Mesothelial cell of epicardium (in vitro differentiated cells): ENCODE results near the gene TBX19. TPM values are rescaled to one million over a fixed set of nuclear protein-coding genes. Genes with fewer than 3 reads are reported as not detected.

Experiments used
- DNase-seq, 2 experiments: peaks; one replicate each; pipeline ENCODE4 v3.0.0; 2021; ENCODE audit warnings: low spot score in 2 of 2; ENCODE audit not compliant: unreplicated experiment in 2 of 2
- H3K27ac Mint-ChIP-seq: 2 replicates; pipeline ENCODE4 v1.8.0; 2021; ENCODE audit warnings: mixed read lengths
- H3K27me3 Mint-ChIP-seq: 2 replicates; pipeline ENCODE4 v1.8.0; 2021; ENCODE audit warnings: low read depth, mixed read lengths
- H3K36me3 Mint-ChIP-seq: 2 replicates; pipeline ENCODE4 v1.8.0; 2021; ENCODE audit warnings: mixed read lengths
- H3K4me1 Mint-ChIP-seq: 2 replicates; pipeline ENCODE4 v1.8.0; 2021; ENCODE audit warnings: mixed read lengths
- H3K4me3 Mint-ChIP-seq: 2 replicates; pipeline ENCODE4 v1.8.0; 2021; ENCODE audit warnings: mild to moderate bottlenecking, moderate library complexity, mixed read lengths
- H3K9me3 Mint-ChIP-seq: 2 replicates; pipeline ENCODE4 v1.8.0; 2021; ENCODE audit warnings: mixed read lengths
- total RNA-seq: library from RNA; stranded (reverse); gene quantifications from 3 replicates; pipeline ENCODE4 v1.2.1, GENCODE V29; 2021
- TF ChIP-seq, protein P1 (sequence below): fragments of 200-600 bp; sonication (generic); IDR thresholded peaks from one replicate; pipeline ENCODE4 v1.5.0; 2021; ENCODE audit warnings: antibody characterized with exemption; ENCODE audit not compliant: unreplicated experiment

The TBX19 gene
- total RNA-seq, 1 donor from 2014 or later = 2.4 TPM

DNA sequence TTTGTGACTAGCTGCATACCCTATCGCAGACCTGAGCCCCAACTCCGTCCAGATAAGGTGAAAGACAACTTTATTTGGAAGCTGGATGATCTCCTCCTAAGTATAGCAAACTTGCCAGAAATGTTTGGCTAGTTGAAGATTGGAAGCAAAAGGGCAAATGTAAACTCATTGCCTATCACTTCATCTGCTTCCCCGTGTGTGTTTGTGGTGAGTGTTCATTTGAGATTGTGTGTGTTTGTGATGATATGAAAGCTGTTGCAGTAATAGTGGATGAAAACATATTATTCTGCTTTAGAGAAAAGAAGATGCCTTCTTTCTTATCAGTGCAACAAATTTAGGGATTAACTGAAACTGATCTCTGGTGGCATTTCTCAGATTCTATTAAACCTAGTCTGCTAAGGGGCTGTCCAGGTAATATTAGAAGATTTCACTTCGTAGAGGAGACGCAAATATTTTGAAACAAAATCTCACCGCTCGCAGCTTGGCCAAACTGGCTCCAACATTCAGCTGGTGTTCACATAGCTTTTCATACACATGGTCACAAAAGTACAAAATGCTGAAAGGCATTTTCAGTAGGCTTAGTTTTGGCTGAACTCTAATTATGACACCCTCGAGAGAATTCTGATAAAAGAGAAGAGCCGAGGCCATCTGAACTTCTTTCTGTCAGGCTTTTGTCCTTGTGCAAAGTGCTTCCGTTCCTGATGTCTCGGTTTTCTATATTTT is 1.1 kb downstream of the TBX19 start:
- Mint-ChIP-seq H3K4me1 (peaks cover 23% of the 10 kb centered on the region), H3K36me3 (peaks cover 7% of the 10 kb centered on the region), H3K9me3 (peaks cover 12% of the 10 kb centered on the region), H3K4me3 (no peak overlapping the region), H3K27me3 (no peaks in the 10 kb centered on the region), H3K27ac (no peak overlapping the region)
- TF ChIP-seq, protein P1, sequence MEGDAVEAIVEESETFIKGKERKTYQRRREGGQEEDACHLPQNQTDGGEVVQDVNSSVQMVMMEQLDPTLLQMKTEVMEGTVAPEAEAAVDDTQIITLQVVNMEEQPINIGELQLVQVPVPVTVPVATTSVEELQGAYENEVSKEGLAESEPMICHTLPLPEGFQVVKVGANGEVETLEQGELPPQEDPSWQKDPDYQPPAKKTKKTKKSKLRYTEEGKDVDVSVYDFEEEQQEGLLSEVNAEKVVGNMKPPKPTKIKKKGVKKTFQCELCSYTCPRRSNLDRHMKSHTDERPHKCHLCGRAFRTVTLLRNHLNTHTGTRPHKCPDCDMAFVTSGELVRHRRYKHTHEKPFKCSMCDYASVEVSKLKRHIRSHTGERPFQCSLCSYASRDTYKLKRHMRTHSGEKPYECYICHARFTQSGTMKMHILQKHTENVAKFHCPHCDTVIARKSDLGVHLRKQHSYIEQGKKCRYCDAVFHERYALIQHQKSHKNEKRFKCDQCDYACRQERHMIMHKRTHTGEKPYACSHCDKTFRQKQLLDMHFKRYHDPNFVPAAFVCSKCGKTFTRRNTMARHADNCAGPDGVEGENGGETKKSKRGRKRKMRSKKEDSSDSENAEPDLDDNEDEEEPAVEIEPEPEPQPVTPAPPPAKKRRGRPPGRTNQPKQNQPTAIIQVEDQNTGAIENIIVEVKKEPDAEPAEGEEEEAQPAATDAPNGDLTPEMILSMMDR = no peak
- no peak for DNase-seq

DNA sequence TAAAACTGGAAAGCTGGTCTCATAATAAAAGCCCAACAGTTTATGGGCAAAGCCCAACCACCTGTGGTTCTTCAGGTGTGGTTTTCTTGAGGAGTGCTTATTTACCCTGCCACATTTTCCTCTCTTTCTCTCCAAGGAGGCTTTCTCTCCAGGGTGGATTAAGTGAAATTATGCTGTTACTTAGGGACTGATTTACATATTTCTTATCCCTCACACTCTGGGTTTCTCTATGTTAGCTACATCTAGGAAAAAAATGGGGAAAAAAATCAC is 4.8 kb downstream of the TBX19 start:
- no peaks in the 10 kb centered on the region for H3K36me3 Mint-ChIP-seq
- no peaks in the 10 kb centered on the region for H3K27me3 Mint-ChIP-seq
- DNase-seq = no peak
- peaks cover 17% of the 10 kb centered on the region for H3K4me1 Mint-ChIP-seq
- TF ChIP-seq, protein P1 = no peak
- H3K9me3 Mint-ChIP-seq = no peaks in the 10 kb centered on the region
- peak overlapping the region; percentile 39 for H3K27ac Mint-ChIP-seq
- no peak overlapping the region for H3K4me3 Mint-ChIP-seq

DNA sequence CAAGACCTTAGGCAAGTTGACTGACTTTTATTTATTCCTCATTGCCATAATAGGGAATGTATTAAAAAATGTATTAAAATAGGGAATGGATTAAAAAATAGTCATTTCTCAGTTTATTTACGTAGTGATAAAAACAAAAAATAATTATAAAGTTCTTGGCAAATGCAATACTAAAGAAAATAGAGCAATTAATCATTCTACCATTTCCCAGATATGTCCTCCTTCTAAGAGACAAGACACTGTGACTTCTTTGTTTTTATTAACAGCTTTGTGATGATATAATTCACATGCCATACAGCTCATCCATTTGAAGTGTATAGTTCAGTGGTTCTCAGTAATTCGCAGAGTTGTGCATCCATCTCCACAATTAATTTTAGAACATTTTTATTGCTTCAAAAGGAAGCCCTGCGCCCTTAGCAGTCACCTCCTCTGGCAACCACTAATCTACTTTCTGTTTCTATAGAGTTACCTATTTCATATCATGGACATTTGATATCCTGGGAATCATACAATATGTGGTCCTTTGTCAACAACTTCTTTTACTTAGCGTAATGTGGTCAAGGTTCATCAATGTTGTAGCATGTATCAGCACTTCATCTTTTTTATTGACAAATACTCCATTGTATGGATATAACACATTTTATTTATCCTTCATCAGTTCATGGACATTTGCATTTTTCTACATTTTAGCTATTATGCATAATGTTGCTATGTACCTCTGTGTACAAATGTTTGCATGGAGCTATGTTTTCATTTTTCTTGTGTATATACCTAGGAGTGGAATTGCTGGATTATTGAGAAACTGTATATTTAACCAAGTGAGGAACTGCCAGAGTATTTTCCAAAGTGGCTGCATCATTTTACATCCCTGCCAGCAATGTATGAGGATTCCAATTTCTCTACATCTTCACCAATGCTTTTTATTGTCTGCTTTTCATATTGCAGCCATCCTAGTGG is 5.6 kb downstream of the TBX19 start:
- no peaks in the 10 kb centered on the region for H3K27me3 Mint-ChIP-seq
- DNase-seq = no peak
- H3K4me1 Mint-ChIP-seq = peaks cover 17% of the 10 kb centered on the region
- H3K4me3 Mint-ChIP-seq = no peak overlapping the region
- TF ChIP-seq, protein P1 = no peak
- no peaks in the 10 kb centered on the region for H3K36me3 Mint-ChIP-seq
- H3K9me3 Mint-ChIP-seq = no peaks in the 10 kb centered on the region
- H3K27ac Mint-ChIP-seq = no peak overlapping the region

DNA sequence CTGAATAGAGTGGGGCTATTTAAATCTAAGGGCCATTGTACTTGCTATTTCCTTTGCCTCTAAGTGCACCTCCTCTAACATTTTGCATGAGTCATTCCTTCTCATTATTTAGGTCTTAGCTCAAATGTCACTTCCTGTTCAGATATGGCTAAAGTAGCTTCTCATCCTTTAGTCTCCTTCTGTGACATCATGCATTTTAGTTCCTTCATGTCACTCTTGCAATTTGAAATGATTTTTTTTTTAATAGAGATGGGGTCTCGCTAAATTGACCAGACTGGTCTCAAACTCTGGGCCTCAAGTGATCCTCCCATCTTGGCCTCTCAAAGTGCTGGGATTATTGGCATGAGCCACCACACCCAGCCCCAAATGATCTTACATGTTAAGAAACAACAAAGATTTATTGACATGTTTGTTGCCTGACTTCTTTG is 6.6 kb downstream of the TBX19 start:
- peaks cover 17% of the 10 kb centered on the region for H3K4me1 Mint-ChIP-seq
- H3K27ac Mint-ChIP-seq = no peak overlapping the region
- no peaks in the 10 kb centered on the region for H3K36me3 Mint-ChIP-seq
- no peaks in the 10 kb centered on the region for H3K27me3 Mint-ChIP-seq
- H3K9me3 Mint-ChIP-seq = no peaks in the 10 kb centered on the region
- no peak overlapping the region for H3K4me3 Mint-ChIP-seq
- no peak for DNase-seq
- TF ChIP-seq, protein P1 = no peak

DNA sequence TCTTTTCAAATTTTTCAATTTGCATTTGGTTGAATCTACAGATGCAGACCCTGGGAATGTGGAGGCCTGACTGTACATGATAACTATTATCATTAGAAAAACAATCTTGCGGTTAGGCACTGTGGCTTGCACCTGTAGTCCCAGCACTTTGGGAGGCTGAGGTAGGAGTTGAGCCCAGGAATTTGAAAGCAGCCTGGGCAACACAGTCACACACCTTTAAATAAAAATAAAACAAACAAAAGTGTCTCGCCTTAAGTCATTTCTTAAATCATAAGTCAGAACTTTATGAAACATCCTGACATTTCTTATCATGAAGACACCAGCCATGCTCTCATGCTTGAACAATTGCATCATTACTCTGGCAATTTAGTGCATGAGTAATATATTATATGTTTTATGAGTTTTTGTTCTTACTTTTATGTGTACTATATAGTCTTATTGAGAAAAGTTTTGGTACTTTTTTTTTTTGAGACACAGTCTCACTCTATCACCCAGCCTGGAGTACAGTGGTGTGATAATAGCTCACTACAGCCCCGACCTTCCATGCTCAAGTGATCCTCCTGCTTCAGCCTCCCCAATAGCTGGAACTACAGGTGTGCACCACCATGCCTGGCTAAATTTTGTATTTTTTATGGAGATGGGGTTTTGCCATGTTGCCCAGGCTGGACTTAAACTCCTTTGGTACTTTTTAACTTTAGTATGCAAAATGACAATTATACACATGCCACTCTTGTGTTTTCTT is 7.8 kb downstream of the TBX19 start:
- DNase-seq = no peak
- H3K4me3 Mint-ChIP-seq = no peak overlapping the region
- H3K36me3 Mint-ChIP-seq = no peaks in the 10 kb centered on the region
- H3K27ac Mint-ChIP-seq = no peak overlapping the region
- no peaks in the 10 kb centered on the region for H3K9me3 Mint-ChIP-seq
- TF ChIP-seq, protein P1 = no peak
- no peaks in the 10 kb centered on the region for H3K27me3 Mint-ChIP-seq
- H3K4me1 Mint-ChIP-seq = peaks cover 17% of the 10 kb centered on the region
